Lower leg skin (tissue), 3 donors: ENCODE data around the gene EFCAB6.

Source experiments
- CTCF ChIP-seq, 3 donors: fragments of 450-650 bp; IDR thresholded peaks; one replicate each; pipeline ENCODE4 v1.5.1; 2016; ENCODE audit warnings: antibody characterized with exemption in 3 of 3, mild to moderate bottlenecking in 3 of 3, moderate library complexity in 2 of 3
- POLR2A ChIP-seq, 2 donors: fragments of 450-650 bp; IDR thresholded peaks; one replicate each; pipeline ENCODE4 v1.6.1; 2016 to 2017; ENCODE audit warnings: antibody characterized with exemption in 2 of 2, mild to moderate bottlenecking in 1 of 2, moderate library complexity in 1 of 2

- TF ChIP-seq POLR2A (IDR thresholded peaks at IDR 0.05) = no peak
- no peak for TF ChIP-seq CTCF (IDR thresholded peaks at IDR 0.05)
Measured at GRCh38 chr22:43739851-43740379, 72.2 kb downstream of the EFCAB6 start.
